H54 (cell line): ENCODE results near the gene ZNF654.

Source experiments
- DNase-seq: peaks from one replicate; pipeline ENCODE4 v3.0.0; 2011; ENCODE audit warnings: low spot score, mixed read lengths; ENCODE audit not compliant: insufficient read length
- FAIRE-seq: peaks from 3 replicates; lab custom pipeline; 2011; peaks lifted over from hg19 to GRCh38; lab: Jason Lieb, UNC
- POLR2A ChIP-seq: IDR thresholded peaks from 2 replicates; pipeline ENCODE4 v1.6.1; 2011; ENCODE audit warnings: low read depth, mild to moderate bottlenecking, low read length

ZNF654 gene

GRCh38 chr3:88141458-88142083 is 82.5 kb downstream of the ZNF654 start:
- FAIRE-seq (peak; percentile 90), DNase-seq (no peak)
- TF ChIP-seq POLR2A, result no peak

- TF ChIP-seq POLR2A, result no peak
- DNase-seq (no peak), FAIRE-seq (peak; percentile 57)
Measured at GRCh38 chr3:88142094-88142624, 83.1 kb downstream of the ZNF654 start.

- FAIRE-seq (no peak), DNase-seq (no peak)
- TF ChIP-seq POLR2A, result no peak
Measured at GRCh38 chr3:88147261-88147660, 88.2 kb downstream of the ZNF654 start.

GRCh38 chr3:88148651-88149050 is 89.6 kb downstream of the ZNF654 start:
- FAIRE-seq, result no peak
- no peak for TF ChIP-seq POLR2A
- DNase-seq, result no peak

- FAIRE-seq (peak; percentile 30), DNase-seq (peak; percentile 6)
- no peak for TF ChIP-seq POLR2A
Measured at GRCh38 chr3:88149101-88149508, 90.0 kb downstream of the ZNF654 start.

GRCh38 chr3:88149509-88150362 is 90.7 kb downstream of the ZNF654 start, which contains the start of gene C3orf38:
Gene C3orf38 (plus strand): TSS chr3:88149959. CDS start chr3:88150053, 94 bp downstream.
- peak; percentile 55 for TF ChIP-seq POLR2A
- peak; percentile 71 for DNase-seq
- peak; percentile 80 for FAIRE-seq

GRCh38 chr3:88150371-88150770 is 91.3 kb downstream of the ZNF654 start:
- TF ChIP-seq POLR2A, result no peak
- DNase-seq (no peak), FAIRE-seq (no peak)

- FAIRE-seq (no peak), DNase-seq (no peak)
- no peak for TF ChIP-seq POLR2A
Measured at GRCh38 chr3:88150806-88151205, 91.8 kb downstream of the ZNF654 start.

GRCh38 chr3:88151358-88151757 is 92.3 kb downstream of the ZNF654 start:
- DNase-seq (no peak), FAIRE-seq (no peak)
- TF ChIP-seq POLR2A, result no peak

- no peak for FAIRE-seq
- TF ChIP-seq POLR2A, result no peak
- DNase-seq, result no peak
Measured at GRCh38 chr3:88152841-88153240, 93.8 kb downstream of the ZNF654 start.

- FAIRE-seq, result no peak
Measured at GRCh38 chr3:88166419-88166971, 107.4 kb downstream of the ZNF654 start.

GRCh38 chr3:88167173-88167572 is 108.1 kb downstream of the ZNF654 start:
- no peak for TF ChIP-seq POLR2A
- no peak for FAIRE-seq
- DNase-seq, result no peak

More at GRCh38 chr3:88166419-88166971, 107.4 kb downstream of the ZNF654 start:
- DNase-seq, result no peak
- no peak for TF ChIP-seq POLR2A

- FAIRE-seq (no peak), DNase-seq (no peak)
Measured at GRCh38 chr3:88167704-88168103, 108.6 kb downstream of the ZNF654 start.

GRCh38 chr3:88168171-88168570 is 109.1 kb downstream of the ZNF654 start:
- FAIRE-seq, result no peak

More at GRCh38 chr3:88167704-88168103, 108.6 kb downstream of the ZNF654 start:
- TF ChIP-seq POLR2A, result no peak

More at GRCh38 chr3:88168171-88168570, 109.1 kb downstream of the ZNF654 start:
- no peak for TF ChIP-seq POLR2A
- DNase-seq, result no peak
